GM23338 (cell line): Measurements from ENCODE around the gene TXNDC17. TPM values are rescaled to one million over a fixed set of nuclear protein-coding genes. Genes with fewer than 3 reads are reported as not detected.

Experiments used
- ATAC-seq: fragments of 200-7000 bp; cut with Tn5 transposase; 3 replicates; pipeline ENCODE4 v1.9.1; 2020
- DNase-seq: peaks from one replicate; pipeline ENCODE4 v3.0.0-alpha.2; 2015; ENCODE audit warnings: low spot score
- H2AFZ ChIP-seq: fragments of 200-600 bp; sonication (generic); 2 replicates; pipeline ENCODE4 v1.8.0; 2016; ENCODE audit warnings: antibody characterized with exemption, mild to moderate bottlenecking, moderate library complexity
- H3F3A ChIP-seq: fragments of 200-600 bp; sonication (generic); replicated peaks from 2 replicates; pipeline ENCODE4 v1.8.0; 2017; ENCODE audit warnings: antibody characterized with exemption, mixed run types, low read depth
- H3K27ac ChIP-seq: fragments of 200-600 bp; sonication (generic); 2 replicates; pipeline ENCODE4 v1.6.1; 2016; ENCODE audit warnings: low read depth
- H3K27me3 ChIP-seq: fragments of 200-600 bp; sonication (generic); 2 replicates; pipeline ENCODE4 v1.8.0; 2016; ENCODE audit warnings: mild to moderate bottlenecking, mixed run types, moderate library complexity; ENCODE audit not compliant: insufficient read depth
- H3K36me3 ChIP-seq: fragments of 200-600 bp; sonication (generic); 2 replicates; pipeline ENCODE4 v1.8.0; 2016; ENCODE audit warnings: mild to moderate bottlenecking; ENCODE audit not compliant: insufficient read depth
- H3K4me1 ChIP-seq: fragments of 200-600 bp; sonication (generic); 2 replicates; pipeline ENCODE4 v1.8.0; 2016; ENCODE audit warnings: mild to moderate bottlenecking, moderate library complexity; ENCODE audit not compliant: insufficient read depth
- H3K4me2 ChIP-seq: fragments of 200-600 bp; sonication (generic); 2 replicates; pipeline ENCODE4 v1.7.1; 2017; ENCODE audit warnings: mixed run types
- H3K4me3 ChIP-seq: fragments of 200-600 bp; sonication (generic); 2 replicates; pipeline ENCODE4 v1.6.1; 2016; ENCODE audit warnings: mixed run types
- H3K79me2 ChIP-seq: fragments of 200-600 bp; sonication (generic); replicated peaks from 2 replicates; pipeline ENCODE4 v1.8.0; 2017; ENCODE audit warnings: mild to moderate bottlenecking; ENCODE audit not compliant: insufficient read depth
- H3K9me2 ChIP-seq: fragments of 200-600 bp; sonication (generic); 2 replicates; pipeline ENCODE4 v1.8.0; 2017; ENCODE audit not compliant: insufficient read depth
- H4K20me1 ChIP-seq: fragments of 200-600 bp; sonication (generic); replicated peaks from 2 replicates; pipeline ENCODE4 v1.8.0; 2017; ENCODE audit warnings: mild to moderate bottlenecking; ENCODE audit not compliant: insufficient read depth
- H3K27ac Mint-ChIP-seq: 2 replicates; pipeline ENCODE4 v1.8.0; 2020; ENCODE audit warnings: inconsistent platforms, mild to moderate bottlenecking, moderate library complexity, mixed read lengths
- H3K27me3 Mint-ChIP-seq: 3 replicates; pipeline ENCODE4 v1.8.0; 2022; ENCODE audit warnings: low read depth, mild to moderate bottlenecking, moderate library complexity, mixed read lengths, inconsistent platforms; ENCODE audit not compliant: insufficient read depth, poor library complexity
- H3K36me3 Mint-ChIP-seq: 3 replicates; pipeline ENCODE4 v1.8.0; 2021; ENCODE audit warnings: low read depth, mild to moderate bottlenecking, inconsistent platforms, moderate library complexity, mixed read lengths
- H3K4me1 Mint-ChIP-seq: 3 replicates; pipeline ENCODE4 v1.8.0; 2020; ENCODE audit warnings: mild to moderate bottlenecking, inconsistent platforms, mixed read lengths
- H3K4me3 Mint-ChIP-seq: 3 replicates; pipeline ENCODE4 v1.8.0; 2021; ENCODE audit warnings: moderate library complexity, mild to moderate bottlenecking, inconsistent platforms, mixed read lengths
- H3K9me3 Mint-ChIP-seq: 3 replicates; pipeline ENCODE4 v1.8.0; 2020; ENCODE audit warnings: moderate library complexity, mild to moderate bottlenecking, inconsistent platforms, mixed read lengths
- CREB1 ChIP-seq: fragments of 250-450 bp; sonication (Bioruptor Pico); IDR thresholded peaks from 2 replicates; pipeline ENCODE4 v1.5.0; 2020; ENCODE audit warnings: low read depth, mild to moderate bottlenecking, moderate library complexity
- ETS1 ChIP-seq: IDR thresholded peaks from 2 replicates; pipeline ENCODE4 v1.6.1; 2016; ENCODE audit warnings: antibody characterized with exemption
- EZH2 ChIP-seq: fragments of 200-600 bp; sonication (generic); IDR thresholded peaks from one replicate; pipeline ENCODE4 v1.8.0; 2017; ENCODE audit warnings: antibody characterized with exemption, mild to moderate bottlenecking, low read depth; ENCODE audit not compliant: unreplicated experiment
- EZH2phosphoT487 ChIP-seq: fragments of 200-600 bp; sonication (generic); IDR thresholded peaks from one replicate; pipeline ENCODE4 v1.8.1; 2018; ENCODE audit warnings: antibody characterized with exemption; ENCODE audit not compliant: unreplicated experiment
- JUNB ChIP-seq: IDR thresholded peaks from one replicate; pipeline ENCODE4 v1.6.1; 2016; ENCODE audit warnings: antibody characterized with exemption; ENCODE audit not compliant: unreplicated experiment
- NANOG ChIP-seq: IDR thresholded peaks from 2 replicates; pipeline ENCODE4 v1.6.1; 2016; ENCODE audit warnings: antibody characterized with exemption, borderline replicate concordance
- REST ChIP-seq: IDR thresholded peaks from one replicate; pipeline ENCODE4 v1.6.1; 2018; ENCODE audit warnings: antibody characterized with exemption; ENCODE audit not compliant: unreplicated experiment
- ZNF114 ChIP-seq: fragments of 250-450 bp; sonication (Bioruptor Pico); IDR thresholded peaks from 2 replicates; pipeline ENCODE4 v1.5.0; 2020; ENCODE audit warnings: mild to moderate bottlenecking, moderate library complexity
- ZNF331 ChIP-seq: fragments of 250-450 bp; sonication (Bioruptor Pico); IDR thresholded peaks from 2 replicates; pipeline ENCODE4 v1.5.0; 2020; ENCODE audit warnings: low read depth, mild to moderate bottlenecking, moderate library complexity
- ZNF462 ChIP-seq: fragments of 250-450 bp; sonication (Bioruptor Pico); IDR thresholded peaks from 2 replicates; pipeline ENCODE4 v1.5.0; 2020; ENCODE audit warnings: mild to moderate bottlenecking, moderate library complexity
- polyA plus RNA-seq: library from polyadenylated mRNA; unstranded; fragments of >200 nt; fragmentation: Nextera tagmentation; extraction: Ambion mirVana; gene quantifications from 2 replicates; pipeline ENCODE4 v1.2.1, GENCODE V29; 2016
- total RNA-seq: library from RNA; depleted of rRNA; stranded (reverse); fragments of >200 nt; shearing (Covaris generic); gene quantifications from 2 replicates; pipeline ENCODE4 v1.2.3, GENCODE V29; 2014

The TXNDC17 gene
- total and polyA plus RNA-seq, 2 experiments from 2014 or later = 202 to 887 TPM

GRCh38 chr17:6633263-6633662, 7.6 kb upstream of the TXNDC17 start:
- no peak overlapping the region for H2AFZ ChIP-seq
- DNase-seq (no peak), ATAC-seq (no peak)
- no peaks in the 10 kb centered on the region for H3K79me2 ChIP-seq
- H4K20me1 ChIP-seq = peaks cover 10% of the 10 kb centered on the region; the same call in 1 of the 2 replicates
- TF ChIP-seq NANOG = no peak
- TF ChIP-seq ETS1 = no peak
- no peak for TF ChIP-seq EZH2
- no peak overlapping the region for H3K4me2 ChIP-seq
- no peaks in the 10 kb centered on the region for H3F3A ChIP-seq
- no peaks in the 10 kb centered on the region for H3K9me2 ChIP-seq
- H3K36me3 Mint-ChIP-seq = peaks cover 40% of the 10 kb centered on the region
- H3K27me3 ChIP-seq = no peaks in the 10 kb centered on the region
- H3K27ac Mint-ChIP-seq = no peak overlapping the region
- no peak overlapping the region for H3K27ac ChIP-seq
- H3K4me1 Mint-ChIP-seq = peaks cover 3% of the 10 kb centered on the region; the same call in 1 of the 3 replicates
- no peaks in the 10 kb centered on the region for H3K4me1 ChIP-seq
- no peak overlapping the region for H3K4me3 ChIP-seq
- H3K36me3 ChIP-seq = peaks cover 25% of the 10 kb centered on the region
- H3K27me3 Mint-ChIP-seq = peaks cover 10% of the 10 kb centered on the region
- no peaks in the 10 kb centered on the region; the same call in 2 of the 3 replicates for H3K9me3 Mint-ChIP-seq
- H3K4me3 Mint-ChIP-seq = no peak overlapping the region

- ATAC-seq (no peak), DNase-seq (no peak)
- H3K27ac Mint-ChIP-seq = no peak overlapping the region
- H3K27me3 Mint-ChIP-seq = peaks cover 17% of the 10 kb centered on the region
- H3K9me3 Mint-ChIP-seq = no peaks in the 10 kb centered on the region; the same call in 2 of the 3 replicates
- no peak overlapping the region for H3K4me2 ChIP-seq
- H3K4me3 ChIP-seq = no peak overlapping the region
- H3F3A ChIP-seq = no peaks in the 10 kb centered on the region
- H2AFZ ChIP-seq = no peak overlapping the region
- H3K4me3 Mint-ChIP-seq = no peak overlapping the region
- H3K4me1 Mint-ChIP-seq = peaks cover 12% of the 10 kb centered on the region
- no peaks in the 10 kb centered on the region for H3K9me2 ChIP-seq
- H3K27ac ChIP-seq = no peak overlapping the region
- H4K20me1 ChIP-seq = peaks cover 6% of the 10 kb centered on the region; the same call in 1 of the 2 replicates
- peaks cover 11% of the 10 kb centered on the region; the same call in 1 of the 2 replicates for H3K79me2 ChIP-seq
- H3K27me3 ChIP-seq = no peaks in the 10 kb centered on the region
- peaks cover 21% of the 10 kb centered on the region for H3K36me3 ChIP-seq
- peaks cover 32% of the 10 kb centered on the region for H3K36me3 Mint-ChIP-seq
- H3K4me1 ChIP-seq = peaks cover 6% of the 10 kb centered on the region; the same call in 1 of the 2 replicates
- TF ChIP-seq EZH2phosphoT487 (no peak), ZNF331 (no peak), CREB1 (CRISPR knock-in tag) (no peak), REST (no peak), NANOG (no peak), ETS1 (no peak), JUNB (no peak), ZNF114 (CRISPR knock-in tag) (no peak), ZNF462 (CRISPR knock-in tag) (no peak)
Observed at GRCh38 chr17:6636105-6636504, 4.8 kb upstream of the TXNDC17 start.
